Subcutaneous adipose tissue (tissue), 4 donors: ENCODE results near the gene COL11A2. TPM values are rescaled to one million over a fixed set of nuclear protein-coding genes. Genes with fewer than 3 reads are reported as not detected.

Experiments
- total RNA-seq, 4 donors: library from RNA; depleted of rRNA; stranded (reverse); fragments of >200 nt; gene quantifications; one replicate each; pipeline ENCODE4 v1.1.0, GENCODE V29; 2016
- TF ChIP-seq, protein P1 (sequence below): fragments of 450-650 bp; IDR thresholded peaks from one replicate; pipeline ENCODE4 v1.5.1; 2016; ENCODE audit warnings: low read depth, mild to moderate bottlenecking, control low read depth, antibody characterized with exemption, moderate library complexity

COL11A2 gene
- total RNA-seq, 4 donors from 2014 or later, result 0.17 to 0.75 (median 0.66) TPM; not detected in 1

DNA sequence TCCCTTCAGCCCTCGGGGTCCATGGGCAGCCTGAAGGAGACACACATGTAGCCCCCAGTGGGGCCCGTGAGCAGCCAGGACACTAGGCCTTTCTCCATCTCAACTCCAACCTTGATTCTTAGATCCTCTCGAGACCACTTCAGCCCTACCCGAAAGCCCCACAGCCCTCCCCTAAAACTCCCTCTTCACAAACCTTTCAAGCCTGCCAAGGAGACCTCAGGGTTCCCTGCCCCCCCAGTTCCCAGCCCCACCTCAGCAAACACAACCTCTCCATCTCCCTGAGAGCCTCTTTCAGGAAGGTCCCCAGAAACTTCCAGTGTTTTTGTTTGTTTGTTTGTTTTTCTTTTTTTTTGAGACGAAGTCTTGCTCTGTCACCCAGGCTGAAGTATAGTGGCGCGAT is 11.1 kb downstream of the COL11A2 start:
- TF ChIP-seq, protein P1, sequence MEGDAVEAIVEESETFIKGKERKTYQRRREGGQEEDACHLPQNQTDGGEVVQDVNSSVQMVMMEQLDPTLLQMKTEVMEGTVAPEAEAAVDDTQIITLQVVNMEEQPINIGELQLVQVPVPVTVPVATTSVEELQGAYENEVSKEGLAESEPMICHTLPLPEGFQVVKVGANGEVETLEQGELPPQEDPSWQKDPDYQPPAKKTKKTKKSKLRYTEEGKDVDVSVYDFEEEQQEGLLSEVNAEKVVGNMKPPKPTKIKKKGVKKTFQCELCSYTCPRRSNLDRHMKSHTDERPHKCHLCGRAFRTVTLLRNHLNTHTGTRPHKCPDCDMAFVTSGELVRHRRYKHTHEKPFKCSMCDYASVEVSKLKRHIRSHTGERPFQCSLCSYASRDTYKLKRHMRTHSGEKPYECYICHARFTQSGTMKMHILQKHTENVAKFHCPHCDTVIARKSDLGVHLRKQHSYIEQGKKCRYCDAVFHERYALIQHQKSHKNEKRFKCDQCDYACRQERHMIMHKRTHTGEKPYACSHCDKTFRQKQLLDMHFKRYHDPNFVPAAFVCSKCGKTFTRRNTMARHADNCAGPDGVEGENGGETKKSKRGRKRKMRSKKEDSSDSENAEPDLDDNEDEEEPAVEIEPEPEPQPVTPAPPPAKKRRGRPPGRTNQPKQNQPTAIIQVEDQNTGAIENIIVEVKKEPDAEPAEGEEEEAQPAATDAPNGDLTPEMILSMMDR, result no peak

DNA sequence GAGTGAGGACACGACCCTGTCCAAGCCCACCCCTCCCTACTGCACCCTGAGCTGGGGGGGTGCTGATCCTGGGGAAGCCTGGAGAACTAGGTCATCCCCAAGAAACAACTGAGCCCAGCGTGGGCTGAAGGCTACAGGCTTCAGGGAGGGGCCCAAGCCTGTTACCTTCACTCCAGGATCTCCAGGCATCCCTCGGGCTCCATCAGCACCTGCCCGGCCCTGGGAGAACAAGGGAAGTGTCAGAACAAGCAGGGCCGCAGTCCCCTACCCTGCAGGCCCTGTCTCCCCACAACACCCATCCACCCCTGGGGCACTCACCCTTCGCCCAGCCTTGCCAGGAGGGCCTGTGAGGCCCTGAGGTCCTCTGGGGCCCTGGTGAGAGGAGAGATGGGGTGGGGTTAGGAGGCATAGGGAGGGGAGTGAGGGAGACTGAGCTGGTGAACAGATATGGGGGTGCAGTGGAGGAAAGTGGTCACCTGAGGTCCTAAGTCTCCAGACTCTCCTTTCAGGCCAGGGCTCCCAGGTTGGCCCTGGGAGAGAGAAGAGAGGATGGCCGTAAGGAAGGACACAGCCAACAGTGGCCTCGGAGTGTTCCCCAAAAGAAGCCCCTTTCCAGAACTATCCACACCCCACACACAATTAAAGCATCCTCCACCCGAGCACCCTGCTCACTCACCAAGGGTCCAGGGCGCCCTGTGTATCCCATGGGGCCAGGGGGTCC is 13.4 kb downstream of the COL11A2 start:
- TF ChIP-seq, protein P1, result no peak

DNA sequence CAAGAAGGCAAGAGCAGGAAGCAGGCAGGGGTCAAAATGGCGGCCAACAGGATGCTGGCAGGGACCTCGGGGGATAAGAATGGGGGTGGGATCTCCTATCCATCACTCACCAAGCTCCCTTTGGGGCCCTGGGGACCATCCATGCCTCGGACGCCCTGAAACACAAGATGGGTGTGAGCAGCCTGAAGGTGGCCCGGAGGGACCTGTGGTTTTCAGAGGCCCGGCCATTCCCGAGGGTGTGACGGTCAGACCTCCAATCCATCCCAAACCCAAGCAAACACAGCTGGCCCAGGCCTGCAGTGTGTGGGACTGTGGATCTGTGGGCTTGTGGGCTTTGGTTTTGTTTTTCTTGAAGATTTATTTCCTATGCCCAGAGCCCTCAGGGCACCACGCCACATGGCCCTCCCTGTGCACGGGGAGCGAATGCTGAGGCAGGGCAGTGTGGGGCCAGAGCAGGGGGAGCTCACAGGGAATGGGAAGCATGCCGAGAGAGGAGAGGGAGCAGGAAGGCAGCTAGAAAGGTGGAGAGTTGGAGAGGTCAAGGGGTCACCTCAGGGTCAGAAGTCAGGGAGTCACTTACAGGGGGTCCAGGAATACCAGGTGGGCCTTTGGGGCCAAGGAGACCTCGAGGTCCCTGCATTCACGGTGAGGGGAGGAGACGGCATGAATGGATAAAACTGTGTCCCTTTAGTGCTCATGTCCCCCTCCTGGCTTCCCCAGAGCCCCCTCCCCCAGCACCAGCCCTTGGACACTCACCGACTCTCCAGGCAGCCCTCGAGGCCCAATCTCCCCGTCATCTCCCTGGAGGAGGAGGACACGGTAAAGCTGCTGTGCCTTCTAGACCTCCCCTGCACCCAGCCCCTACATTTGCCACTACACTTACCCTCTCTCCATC is 14.5 kb downstream of the COL11A2 start:
- TF ChIP-seq, protein P1, result no peak

DNA sequence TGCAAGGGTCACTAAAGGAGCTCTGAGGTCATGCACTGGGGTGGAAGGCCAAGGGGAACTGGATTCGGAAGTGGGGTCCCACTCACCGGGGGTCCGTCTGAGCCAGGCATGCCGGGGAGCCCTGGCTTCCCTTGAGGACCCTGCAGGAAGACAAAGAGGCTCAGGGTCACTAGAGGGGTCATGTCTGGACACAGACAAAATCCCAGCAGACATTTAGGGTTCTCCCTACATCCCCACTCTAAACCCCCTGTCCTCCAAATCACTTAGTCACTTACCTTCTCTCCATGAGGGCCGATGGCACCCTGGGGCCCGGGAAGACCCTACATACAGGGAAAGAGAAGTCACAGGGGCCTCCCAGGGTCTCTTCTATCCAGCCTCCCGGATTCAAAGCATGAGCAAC is 15.4 kb downstream of the COL11A2 start:
- TF ChIP-seq, protein P1, result no peak

DNA sequence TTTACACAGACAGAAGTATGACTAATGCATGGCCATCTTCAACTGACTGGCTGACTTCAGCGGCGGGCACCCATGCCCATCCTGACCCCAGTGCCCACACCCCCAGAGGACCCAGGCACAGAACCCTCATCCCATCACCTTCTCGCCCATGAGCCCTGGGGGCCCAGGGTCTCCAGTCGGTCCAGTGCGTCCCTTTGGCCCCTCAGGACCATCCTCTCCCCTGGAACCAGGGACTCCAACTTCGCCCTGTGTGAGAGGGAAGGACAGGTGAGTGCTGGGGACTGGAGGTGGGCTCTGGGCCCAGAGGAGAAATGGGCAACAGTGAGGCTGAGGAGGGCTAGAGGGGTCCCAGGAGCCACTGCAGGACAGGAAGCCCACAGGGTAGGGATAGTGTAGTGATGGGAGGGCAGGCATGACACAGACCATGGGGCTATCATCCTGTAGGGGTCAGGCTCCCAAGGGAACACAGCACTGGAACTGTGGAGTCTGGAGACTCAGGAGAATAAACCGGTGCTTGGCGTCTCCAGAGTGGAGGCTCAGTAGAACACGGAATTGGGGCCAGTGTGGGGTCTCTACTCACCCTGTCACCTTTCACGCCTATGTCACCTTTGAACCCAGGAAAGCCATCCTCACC is 16.7 kb downstream of the COL11A2 start:
- TF ChIP-seq, protein P1, result no peak

DNA sequence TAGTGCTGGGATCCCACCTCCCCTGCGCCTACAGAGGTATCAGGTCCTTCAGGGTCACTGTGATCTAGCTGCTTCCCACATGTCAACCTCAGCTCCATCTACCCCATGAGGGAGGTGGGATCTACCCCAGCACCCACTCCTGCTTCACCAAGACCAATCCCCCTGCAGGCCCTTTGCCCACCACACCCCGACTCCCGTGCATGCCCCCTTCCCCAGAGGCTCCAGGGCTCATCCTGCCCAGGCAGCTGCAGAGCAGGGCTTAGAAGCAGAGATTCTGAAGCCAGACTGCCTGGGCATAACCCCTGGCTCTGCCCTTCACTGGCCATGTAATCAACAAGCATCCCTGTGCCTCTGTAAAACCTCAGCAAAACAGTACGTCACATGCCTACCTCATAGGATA is 17.5 kb downstream of the COL11A2 start:
- TF ChIP-seq, protein P1, result no peak
